ENCODE measurements around the gene PSMG4. TPM values are rescaled to one million over a fixed set of nuclear protein-coding genes. Genes with fewer than 3 reads are reported as not detected.
A peak's percentile ranks its signal among the peaks of the same experiment; 100 is the strongest.
"Not testable (repeated sequence)": the region's sequence is repeated elsewhere in the genome, so short reads cannot be mapped to it uniquely, and the experiment has no call there.

Gene PSMG4
- polyA plus RNA-seq, 1 donor = 14.2 TPM

DNA sequence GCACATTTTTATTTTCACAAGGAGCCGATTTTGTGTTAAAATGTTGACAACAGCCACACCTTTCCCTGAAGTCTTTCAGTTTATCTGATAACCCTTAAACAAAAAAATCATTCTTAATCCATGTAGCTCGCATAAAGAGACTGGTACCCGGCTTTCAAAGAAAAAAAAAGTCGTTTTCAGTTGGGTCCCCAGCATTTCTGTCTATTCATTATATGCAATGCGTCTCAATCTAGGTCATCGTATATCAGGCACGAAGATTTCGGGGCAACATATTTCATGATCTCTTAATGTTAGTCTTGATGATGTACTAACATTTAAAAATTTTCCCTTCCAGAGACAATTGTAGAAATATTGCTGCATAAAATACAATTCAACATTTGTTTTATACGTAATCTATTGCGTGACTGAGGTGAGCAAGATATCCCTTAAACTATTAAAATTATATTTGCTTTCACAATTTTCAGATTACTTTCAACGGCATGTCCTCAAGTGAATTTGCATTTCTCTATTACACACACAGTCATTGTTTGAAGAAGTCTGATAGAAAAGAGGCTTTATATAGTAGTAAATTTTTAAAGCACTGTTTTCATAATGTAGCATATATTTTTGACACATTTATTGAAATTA is 28.4 kb upstream of the PSMG4 start:
- no peak for DNase-seq (ENCODE audit: low read depth)

DNA sequence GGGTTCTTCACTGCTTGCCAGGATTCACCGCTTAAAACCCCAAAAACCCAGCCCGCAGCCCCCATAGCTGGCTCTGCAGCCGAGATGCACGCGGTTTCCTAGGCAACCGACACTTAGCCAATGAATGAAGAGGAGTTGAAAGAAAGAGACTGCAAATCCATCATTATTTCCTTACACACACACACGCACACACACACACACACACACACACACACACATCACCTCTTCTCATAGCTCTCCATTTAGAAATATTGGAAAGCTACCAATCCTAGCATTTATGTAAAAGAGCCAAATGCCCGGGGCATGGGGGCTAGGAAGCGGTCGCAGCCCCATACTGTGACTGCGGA is 27.9 kb upstream of the PSMG4 start:
- DNase-seq (ENCODE audit: low read depth) = no peak

DNA sequence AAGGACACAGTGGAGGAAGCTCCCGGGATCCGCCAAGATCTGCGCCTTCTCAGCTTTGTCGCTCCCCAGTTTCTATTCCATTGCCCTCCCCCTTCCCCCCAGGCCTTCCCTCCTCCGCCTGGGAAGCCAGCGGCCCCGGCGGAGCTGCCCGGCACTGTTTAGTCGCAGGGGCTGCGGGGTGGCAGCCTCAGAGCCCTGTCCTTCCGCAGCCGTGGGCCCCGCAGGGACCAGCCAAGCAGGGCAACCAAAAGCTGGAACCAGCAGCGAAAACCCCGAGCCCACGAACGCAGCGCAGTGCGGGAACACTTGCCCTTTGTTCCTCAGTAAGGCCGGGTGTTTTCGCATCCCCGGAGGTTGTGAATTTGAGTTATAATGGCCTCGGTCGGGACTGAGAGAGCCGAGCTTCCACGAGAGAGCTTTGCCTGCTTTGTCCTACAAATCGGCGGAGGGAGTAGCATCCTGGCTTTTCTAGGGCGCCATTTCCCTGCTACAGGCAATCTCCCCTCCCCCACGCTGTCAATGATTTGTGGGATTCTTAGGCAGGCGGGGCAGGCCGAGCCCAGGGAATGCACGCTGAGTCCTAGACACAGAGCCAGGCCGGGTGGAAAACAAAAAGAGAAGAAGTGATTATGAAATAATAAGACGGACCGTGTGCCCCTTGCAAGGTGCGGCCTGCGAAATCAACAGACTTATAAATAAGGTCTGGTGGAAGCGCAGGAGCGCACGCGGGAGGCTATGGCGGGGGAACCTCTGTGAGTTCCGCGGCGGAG is 27.3 kb upstream of the PSMG4 start:
- no peak for DNase-seq (ENCODE audit: low read depth)

DNA sequence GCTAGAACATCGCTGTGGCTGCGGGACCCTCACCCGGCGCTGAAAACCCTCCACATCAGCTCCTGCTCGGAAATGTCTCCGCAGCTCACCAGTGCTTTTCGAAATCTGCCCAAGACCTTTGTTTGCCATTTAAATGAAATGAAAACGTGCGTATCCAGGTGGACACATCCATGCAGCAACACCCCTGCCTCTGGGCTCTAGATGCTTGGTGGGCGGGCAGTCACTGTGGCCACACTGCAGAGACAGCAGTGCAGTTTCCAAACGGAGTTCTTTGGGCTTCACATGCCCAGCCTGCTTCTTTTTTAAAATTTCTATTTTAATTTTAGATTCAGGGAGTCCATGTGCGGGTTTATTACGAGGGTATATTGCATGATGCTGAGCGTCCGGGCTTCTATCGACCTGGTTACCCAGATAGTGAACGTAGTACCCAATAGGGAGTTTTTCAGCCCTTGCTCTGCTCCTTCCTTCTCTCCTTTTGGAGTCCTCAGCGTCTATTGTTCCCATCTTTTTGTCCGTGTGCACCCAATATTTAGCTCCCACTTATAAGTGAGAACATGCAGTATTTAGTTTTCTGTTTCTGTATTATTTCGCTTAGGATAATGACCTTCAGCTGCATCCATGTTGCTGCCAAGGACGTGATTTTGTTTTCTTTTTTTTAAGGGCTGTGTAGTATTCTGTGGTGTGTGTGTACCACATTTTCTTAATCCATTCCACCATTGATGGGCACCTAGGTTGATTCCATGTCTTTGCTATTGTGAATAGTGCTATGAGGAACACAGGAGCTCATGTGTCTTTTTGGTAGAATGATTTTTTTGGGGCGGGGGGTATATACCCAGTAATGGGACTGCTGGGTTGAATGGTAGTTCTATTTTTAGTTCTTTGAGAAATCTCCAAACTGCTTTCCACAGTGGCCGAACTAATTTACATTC is 26.5 kb upstream of the PSMG4 start:
- no peak for DNase-seq (ENCODE audit: low read depth)

DNA sequence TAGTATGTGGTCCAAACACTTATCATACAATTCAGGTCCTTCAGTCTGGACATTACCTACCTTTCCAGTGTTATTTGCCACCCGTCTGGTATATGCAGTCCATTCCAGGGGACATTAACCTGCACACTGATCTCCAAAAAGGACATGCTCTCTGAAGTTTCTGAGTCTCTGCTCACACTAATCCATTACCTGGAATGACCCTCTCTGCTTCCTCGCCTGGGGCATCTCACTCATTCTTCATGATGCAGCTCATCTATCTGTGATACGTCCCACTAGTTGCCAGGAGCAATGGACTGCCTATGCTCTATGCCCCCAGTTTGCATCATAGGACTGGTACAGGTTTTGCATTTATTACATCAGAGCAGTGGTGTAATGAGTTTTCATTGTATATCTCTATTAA is 25.4 kb upstream of the PSMG4 start:
- no peak for DNase-seq (ENCODE audit: low read depth)

DNA sequence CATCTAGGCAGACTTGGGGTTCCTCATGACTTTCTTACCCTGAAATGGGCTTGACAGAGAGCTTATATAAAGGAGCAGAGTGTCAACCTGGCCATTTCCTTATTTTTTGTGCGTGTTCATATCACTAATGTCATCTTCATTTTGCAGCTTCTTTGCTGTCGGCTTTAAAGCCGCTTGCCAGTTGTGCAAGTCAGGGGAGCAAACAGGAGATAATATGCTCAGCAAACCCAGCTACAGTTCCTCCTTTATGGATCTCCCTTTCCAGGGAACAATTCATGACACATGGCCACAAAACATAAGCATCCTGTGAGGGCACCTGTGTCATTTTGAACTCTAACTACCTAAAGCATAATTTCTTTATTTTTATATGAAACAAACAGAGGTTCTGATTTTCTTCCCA is 24.8 kb upstream of the PSMG4 start:
- DNase-seq (ENCODE audit: low read depth) = no peak

DNA sequence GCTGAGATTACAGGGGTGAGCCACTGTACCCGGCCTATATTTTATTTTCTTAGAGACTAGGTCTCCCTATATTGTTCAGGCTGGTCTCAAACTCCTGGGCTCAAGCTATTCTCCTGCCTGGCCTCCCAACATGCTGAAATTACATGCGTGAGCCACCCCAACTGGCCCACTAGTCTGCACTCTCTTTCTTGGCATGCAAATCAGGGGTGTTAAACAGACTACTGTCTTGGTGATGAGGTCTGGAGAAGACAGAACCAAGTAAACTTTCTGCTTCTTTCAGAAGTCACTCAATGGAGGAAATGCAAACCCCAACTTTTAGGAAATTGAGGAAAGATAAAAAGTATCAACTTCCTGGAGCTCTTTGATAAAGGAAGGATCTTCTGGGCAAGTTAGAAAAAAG is 23.3 kb upstream of the PSMG4 start:
- no peak for DNase-seq (ENCODE audit: low read depth)

DNA sequence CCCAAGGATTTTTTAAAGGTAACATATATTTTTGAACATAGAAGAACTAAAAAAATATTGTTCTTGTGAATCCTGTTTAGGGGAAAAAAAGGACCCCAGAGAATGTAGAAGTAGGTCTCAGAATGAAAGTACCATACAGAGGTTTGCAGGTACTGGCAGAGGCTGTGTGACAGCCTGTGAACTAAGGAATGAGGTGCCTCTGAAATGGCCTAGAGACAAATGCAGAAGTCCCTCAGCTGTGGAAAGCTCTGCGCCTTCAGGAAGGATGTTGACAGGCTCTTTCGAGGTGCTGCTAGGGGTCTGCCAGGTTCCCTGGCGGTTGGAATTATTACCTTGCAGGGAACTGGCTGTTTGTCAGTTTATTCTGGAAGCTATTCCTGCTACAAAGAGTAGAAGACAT is 22.7 kb upstream of the PSMG4 start:
- DNase-seq (ENCODE audit: low read depth) = no peak

DNA sequence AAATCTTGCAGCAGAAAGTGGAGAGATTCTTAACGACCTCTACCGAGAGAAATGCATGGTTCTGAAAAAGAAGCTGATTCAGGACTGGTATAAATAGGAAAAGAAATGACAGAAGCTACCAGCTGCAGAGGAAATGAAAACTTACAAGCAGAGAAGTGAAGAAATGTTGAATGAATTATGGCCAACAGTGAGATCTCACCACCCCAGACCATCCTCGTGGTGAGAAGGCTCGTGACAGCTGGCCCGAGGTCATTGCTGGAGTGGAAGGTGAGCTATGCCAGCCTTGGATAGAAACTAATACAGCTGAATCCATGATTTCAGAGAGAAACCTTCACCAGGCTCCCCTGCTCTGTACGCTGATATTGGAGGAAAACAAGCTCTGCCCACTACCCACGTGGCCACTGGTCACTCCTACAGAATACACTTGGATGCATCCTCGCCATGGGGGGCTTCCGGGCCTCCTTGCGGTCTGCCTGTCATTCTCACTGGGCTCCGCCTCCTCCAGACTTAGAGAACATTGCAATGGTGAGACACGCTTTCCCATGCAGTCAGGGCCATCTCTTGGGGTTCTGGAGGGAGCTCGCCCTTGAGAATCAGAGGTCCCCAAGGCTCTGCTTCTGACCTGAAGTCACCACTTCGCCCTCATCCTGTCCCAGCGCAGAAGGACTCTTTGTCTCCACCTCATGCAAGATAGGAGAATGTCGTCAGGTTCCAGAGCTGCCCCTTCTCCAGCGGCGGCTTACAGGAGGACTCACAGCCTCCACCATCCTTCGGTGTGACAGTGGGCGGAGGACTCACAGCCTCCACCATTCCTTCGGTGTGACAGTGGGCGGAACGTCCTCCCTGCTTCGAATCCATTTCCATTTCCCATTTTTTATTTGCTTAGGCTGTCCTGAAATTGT is 20.7 kb upstream of the PSMG4 start:
- no peak for DNase-seq (ENCODE audit: low read depth)

DNA sequence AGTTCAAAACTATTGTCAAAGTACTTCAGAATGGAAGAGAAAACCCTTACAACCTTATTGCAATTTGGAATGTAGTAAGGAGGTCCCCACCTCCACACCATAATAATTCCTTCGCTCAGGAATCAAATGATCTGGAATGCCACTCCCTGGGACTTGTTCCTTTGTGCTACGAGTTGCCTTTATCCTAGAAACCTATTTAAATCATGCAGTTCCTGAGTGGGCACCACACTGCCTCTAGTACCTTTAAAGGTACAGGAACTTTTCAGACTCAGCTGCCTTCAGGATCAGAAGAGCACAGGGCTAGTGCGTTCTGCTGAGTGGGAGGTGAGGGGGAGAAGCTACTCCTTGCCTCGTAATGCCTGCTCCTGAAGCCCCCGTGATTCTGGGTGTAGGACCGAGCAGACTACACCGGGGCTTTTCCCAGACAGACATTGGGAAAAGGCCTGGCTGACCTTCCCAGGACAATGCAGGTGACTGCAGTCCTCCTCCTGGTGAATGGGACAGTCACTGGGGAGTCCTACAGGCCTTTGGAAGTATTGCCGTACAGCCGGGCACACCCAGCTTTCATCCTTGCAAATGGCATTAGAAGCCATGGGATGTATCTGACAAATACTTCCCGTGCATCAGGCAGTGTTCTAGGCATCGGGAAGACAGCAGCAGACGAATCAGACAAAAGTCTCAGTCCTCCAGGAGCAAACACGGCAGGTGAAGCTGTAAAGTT is 19.5 kb upstream of the PSMG4 start:
- DNase-seq (ENCODE audit: low read depth) = no peak

DNA sequence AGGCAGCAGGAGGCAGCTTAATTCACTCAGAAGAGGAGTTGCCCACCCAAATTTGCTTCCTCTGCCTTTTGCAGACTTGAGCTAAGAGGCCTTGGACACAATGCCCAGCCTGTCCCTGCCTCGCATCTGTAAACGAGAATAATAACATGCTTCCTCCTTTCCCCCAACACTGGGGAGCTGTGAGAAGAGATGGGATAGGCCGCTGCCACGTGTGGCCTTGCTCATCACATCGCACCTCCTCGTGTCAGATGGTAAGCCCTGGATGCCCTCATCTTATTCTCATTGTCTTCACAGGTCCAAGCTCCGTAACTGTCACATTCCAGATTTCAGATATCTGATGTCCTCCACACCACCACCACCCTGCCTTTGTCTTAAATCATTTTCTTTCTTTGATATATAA is 18.2 kb upstream of the PSMG4 start:
- DNase-seq (ENCODE audit: low read depth) = no peak

DNA sequence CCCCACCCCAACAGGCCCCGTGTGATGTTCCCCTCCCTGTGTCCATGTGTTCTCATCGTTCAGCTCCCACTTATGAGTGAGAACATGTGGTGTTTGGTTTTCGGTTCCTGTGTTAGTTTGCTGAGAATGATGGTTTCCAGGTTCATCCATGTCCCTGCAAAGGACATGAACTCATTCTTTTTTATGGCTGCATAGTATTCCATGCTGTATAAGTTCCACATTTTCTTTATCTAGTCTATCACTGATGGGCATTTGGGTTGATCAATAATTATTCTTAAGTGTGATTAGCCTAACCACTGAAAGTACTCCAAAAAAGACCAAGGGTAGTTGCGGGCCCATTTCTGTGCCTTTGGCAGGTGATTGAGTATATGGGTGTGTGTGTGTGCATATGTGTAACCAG is 17.0 kb upstream of the PSMG4 start:
- DNase-seq (ENCODE audit: low read depth) = not testable (repeated sequence)

DNA sequence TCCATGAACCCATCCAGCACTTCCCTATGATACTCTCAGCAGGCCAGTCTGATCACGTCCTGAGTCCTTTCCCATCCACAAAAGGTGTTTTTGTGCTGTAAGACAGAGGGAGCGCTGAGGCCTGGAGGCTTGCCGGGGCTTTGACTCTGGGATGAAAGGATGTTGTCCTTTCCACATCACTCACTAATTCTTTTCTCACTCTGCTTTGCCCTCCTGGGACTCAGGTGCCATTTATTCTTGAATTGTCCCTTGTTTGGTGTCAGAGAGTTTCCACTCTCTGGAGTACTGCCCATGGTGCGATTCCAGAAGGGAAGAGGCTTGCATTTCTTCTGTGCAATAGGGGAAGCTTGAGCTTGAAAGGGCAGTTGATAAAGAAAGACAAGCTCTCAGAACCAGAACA is 16.0 kb upstream of the PSMG4 start:
- no peak for DNase-seq (ENCODE audit: low read depth)

DNA sequence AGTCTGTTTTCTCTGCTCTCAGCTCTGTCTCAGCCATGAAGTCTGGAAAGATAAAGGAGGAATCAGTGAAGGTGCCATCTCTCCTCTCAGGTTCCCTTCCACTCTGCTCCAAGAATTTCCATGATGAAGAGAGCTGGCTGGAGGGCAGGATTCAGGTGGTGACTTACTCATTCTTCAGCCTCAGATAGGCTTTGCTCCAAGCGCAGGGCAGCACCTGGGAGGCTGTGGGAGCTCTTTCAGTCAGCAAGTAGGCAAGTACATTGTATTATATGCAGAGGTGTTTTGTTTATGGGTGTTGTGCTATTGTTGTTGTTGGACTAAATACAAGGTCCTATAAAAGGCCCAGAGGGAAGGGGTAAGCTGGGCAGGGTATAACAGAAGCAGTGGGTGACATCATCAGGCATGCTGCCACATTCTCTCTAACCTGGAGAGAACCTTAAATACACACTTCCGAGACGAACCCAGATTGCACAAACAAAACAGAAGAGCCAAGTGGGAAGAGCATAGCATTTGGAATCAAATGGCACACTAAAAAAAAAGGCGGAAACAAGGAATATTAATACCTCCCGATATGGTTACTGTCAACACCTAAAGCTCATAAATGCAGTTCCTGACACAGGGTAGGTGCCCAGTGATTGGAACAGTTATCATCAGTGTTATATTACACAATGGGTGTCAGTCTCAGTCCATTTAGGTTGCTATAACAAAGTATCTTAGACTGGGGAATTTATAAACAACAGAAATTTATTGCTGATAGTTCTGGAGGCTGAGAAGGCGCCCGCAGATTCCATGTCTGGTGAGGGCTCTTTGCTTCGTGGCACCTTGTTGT is 14.5 kb upstream of the PSMG4 start:
- DNase-seq (ENCODE audit: low read depth) = no peak

DNA sequence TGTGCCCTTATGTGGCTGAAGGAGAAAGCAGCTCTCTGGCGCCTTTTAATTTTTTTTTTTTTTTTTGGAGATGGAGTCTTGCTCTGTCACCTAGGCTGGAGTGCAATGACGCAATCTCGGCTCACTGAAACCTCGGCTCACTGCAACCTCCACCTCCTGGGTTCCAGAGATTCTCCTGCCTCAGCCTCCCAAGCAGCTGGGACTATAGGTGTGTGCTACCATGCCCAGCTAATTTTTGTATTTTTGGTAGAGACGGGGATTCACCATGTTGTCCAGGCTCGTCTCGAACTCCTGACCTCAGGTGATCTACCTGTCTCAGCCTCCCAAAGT is 13.9 kb upstream of the PSMG4 start:
- DNase-seq (ENCODE audit: low read depth) = not testable (repeated sequence)

DNA sequence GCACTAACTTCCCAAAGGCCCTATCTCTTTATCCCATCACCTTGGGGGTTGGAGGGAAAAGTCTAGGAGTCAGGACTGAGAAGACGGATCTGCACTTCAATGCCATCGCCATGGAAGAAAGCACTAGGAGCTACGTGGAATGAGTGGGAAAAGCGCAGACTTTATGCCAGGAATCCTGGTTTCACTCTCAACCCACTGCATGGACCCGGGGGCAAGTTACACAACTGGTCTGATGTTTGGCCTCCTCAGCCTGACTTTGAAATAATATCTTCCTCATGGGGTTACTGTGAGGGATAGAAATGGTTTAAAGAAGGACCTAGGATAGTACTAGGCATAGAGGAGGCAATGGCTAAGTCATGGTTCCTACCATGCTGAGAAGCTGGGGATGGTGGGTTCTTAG is 13.5 kb upstream of the PSMG4 start:
- DNase-seq (ENCODE audit: low read depth) = no peak

DNA sequence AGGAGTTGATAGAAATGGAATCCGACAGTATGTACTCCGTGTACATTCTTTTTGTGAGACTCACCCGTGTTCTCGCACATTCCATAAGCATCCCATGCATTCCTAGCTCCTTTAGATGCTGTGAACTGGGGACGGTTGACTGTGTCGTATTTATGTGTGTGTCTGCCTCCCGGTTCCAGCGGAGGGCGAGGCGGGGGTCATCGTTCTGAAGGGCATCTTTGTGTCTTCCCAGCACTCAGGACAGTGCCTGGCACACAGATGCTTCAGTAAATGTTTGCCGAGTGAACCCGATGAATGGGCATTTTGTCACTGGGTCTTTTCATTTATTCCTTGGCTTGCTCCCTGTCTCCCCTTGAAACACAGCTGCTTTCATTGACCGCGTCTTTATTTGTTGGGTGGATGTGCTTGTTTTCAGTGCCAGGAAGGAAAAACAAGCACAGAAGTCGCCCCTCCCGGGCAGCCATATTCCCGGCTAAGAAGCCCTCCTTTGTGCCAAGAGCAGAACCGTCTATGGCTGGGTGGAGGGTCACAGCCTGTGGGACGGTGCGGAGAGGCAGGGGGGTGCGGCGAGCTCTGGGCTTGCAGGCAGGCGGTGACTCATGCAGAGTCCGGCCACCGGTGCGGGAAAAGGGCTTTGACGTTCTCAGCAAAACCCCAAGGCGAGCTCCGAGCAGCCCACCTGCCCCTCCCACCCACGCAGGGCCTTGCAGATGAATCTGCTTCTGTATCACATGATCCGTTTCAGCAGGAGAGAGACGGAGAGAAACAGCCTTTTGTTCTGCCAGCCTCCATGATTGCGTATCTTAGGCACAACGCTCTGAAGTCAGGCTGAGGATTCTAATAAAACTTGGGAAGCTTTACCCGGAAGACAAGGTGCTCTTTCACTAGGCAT is 11.2 kb upstream of the PSMG4 start:
- no peak for DNase-seq (ENCODE audit: low read depth)

DNA sequence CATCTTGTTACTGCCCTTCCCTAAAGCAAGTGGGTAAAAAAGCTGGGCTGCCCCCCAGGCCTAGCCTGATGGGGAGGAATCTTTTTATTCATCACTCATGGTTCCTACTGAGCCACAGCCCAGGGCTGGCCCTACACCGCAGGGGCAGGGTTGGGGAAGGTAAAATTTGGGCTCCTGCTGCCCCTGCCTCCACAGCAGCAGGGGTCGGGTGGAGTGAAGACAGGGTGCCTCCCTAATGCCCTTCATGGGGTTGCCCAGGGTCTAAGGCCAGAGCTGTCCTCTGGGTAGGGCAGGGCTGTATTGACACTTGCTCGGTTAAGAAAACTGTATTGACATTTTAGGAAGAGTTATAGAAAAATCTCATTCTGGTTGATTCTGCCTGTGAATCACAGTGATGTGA is 8.9 kb upstream of the PSMG4 start:
- no peak for DNase-seq (ENCODE audit: low read depth)

DNA sequence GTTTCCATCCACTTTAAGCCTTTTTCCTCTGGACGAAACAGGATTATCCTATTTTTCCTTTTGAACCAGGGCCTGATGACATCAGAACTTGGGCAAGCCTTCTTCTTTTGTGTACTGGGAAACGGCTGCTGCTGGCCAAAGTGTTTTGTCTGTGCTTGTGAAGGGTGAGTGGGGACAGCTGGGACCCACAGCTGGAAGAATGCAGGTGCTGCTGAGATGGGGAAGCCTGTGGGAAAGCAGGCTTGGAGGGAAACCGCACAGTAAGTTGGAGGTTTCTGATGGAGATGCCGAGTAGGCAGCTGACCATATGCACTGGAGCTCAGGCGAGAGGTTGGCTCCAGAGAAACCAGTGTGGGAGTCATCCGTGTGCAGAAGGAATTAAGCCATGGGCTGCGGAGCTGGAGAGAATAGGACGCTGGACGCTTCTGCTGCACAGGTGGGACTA is 8.5 kb upstream of the PSMG4 start:
- DNase-seq (ENCODE audit: low read depth) = peak; percentile 86

All from forelimb muscle (tissue), 1 donor.